ENCODE data around the gene RAB15. TPM values are rescaled to one million over a fixed set of nuclear protein-coding genes. Genes with fewer than 3 reads are reported as not detected.

The RAB15 gene
- total and polyA plus RNA-seq, 2 of the 8 experiments (the other 6 are each of a cell fraction or from before 2014, with no cell fraction given), result 38.8 to 58.1 TPM

DNA sequence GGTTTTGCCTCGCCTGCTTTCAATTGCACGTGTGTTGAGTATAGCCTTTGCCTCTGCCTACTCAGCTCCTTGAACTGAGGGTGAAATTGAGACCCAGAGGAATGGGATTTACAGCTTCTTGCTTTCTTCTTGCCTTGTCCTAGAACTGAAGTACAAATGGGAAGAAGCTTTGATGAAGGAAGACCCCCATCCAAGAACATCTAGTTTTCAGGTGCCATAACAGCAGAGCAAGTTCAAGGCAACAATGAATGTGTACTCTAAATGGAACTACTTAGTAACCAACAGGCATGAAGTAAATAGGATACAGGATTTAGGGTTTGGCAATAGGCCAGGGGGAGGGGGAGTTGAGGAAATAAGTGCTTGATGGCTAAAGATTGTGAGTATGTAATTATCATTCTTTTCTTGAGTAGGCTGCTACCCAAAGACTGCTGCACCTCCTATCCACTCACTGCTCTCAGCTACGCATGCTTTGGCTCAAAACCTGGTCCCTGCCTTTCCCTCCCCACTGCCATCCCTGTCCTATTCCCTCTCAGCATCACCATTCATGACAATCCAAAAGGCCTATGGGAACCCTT lies 31.7 kb downstream of the RAB15 start:
- WGBS, 2 experiments (ENCODE audit: extremely low coverage in 1 of 2, insufficient coverage in 1 of 2, insufficient read length in 1 of 2, insufficient replicate concordance in 2 of 2, low coverage in 1 of 2, low lambda C conversion rate in 2 of 2, missing lambda C conversion rate in 1 of 2), result 90% methylated on average over 3 of the region's 3 CpGs; no CpG with 5 or more reads in 1 of the 2 experiments
- no peaks in the 10 kb centered on the region for H3K9me3 ChIP-seq (ENCODE audit: insufficient read depth in 2 of 2, low read depth in 1 of 2, low read length in 1 of 2)
- H3K4me3 ChIP-seq (ENCODE audit: extremely low read depth in 1 of 4, insufficient read depth in 2 of 4, low read depth in 3 of 4, low read length in 4 of 4), result no peak overlapping the region
- no peak overlapping the region for H2BK5ac ChIP-seq (ENCODE audit: low read depth, low read length)
- no peak overlapping the region for H4K91ac ChIP-seq (replicated peaks; ENCODE audit: insufficient read length, low read length)
- peaks cover 0 to 8% (median 2%) of the 10 kb centered on the region in 4 experiments; a peak in 4 of 7 replicates for H3K4me1 ChIP-seq (replicated peaks in 1 of 4; ENCODE audit: control insufficient read depth in 3 of 4, insufficient read depth in 4 of 4, low read length in 3 of 4)
- no peak overlapping the region for H3K56ac ChIP-seq (replicated peaks; ENCODE audit: insufficient read length, low read depth, low read length)
- TF ChIP-seq SP1 (IDR thresholded peaks at IDR 0.05; ENCODE audit: low read depth, low read length) (no peak), POLR2AphosphoS5 (IDR thresholded peaks at IDR 0.05; ENCODE audit: low read depth, low read length) (no peak), GABPA (IDR thresholded peaks at IDR 0.05; ENCODE audit: borderline replicate concordance, insufficient read depth, low read length) (no peak), FOSL1 (IDR thresholded peaks at IDR 0.05; ENCODE audit: insufficient read depth, low read depth, low read length) (no peak), SIN3A (conservative IDR thresholded peaks at IDR 0.05 in 1 of 2, IDR thresholded peaks at IDR 0.05 in 1 of 2; ENCODE audit: low read depth in 1 of 2, low read length in 2 of 2) (no peak), SUZ12 (IDR thresholded peaks at IDR 0.05; ENCODE audit: low read length) (no peak), NANOG (IDR thresholded peaks at IDR 0.05; ENCODE audit: insufficient read depth, low read depth, low read length, poor library complexity, severe bottlenecking) (no peak)
- TF ChIP-seq, protein P1, sequence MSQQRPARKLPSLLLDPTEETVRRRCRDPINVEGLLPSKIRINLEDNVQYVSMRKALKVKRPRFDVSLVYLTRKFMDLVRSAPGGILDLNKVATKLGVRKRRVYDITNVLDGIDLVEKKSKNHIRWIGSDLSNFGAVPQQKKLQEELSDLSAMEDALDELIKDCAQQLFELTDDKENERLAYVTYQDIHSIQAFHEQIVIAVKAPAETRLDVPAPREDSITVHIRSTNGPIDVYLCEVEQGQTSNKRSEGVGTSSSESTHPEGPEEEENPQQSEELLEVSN (IDR thresholded peaks at IDR 0.05), result no peak
- TF ChIP-seq, protein P2, sequence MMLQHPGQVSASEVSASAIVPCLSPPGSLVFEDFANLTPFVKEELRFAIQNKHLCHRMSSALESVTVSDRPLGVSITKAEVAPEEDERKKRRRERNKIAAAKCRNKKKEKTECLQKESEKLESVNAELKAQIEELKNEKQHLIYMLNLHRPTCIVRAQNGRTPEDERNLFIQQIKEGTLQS (IDR thresholded peaks at IDR 0.05; ENCODE audit: insufficient read depth, low read depth, low read length), result no peak
- ChIA-PET POLR2A (ENCODE audit: partially characterized antibody) (interaction anchor here (1.3 to 1.8 kb wide), 3 partner anchors 12 to 16 kb away, joined by 3 to 5 read pairs (median 5); no protein-coding TSS in a partner anchor), CTCF (ENCODE audit: partially characterized antibody) (interaction anchor here (1.0 to 2.5 kb wide), 7 partner anchors 13 to 168 kb away, joined by 3 to 10 read pairs (median 5); no protein-coding TSS in a partner anchor)
- H3K23me2 ChIP-seq (ENCODE audit: low read depth, low read length), result no peaks in the 10 kb centered on the region; the same call in 1 of the 2 replicates
- H3K36me3 ChIP-seq (ENCODE audit: control insufficient read depth in 2 of 4, insufficient read depth in 4 of 4, low read length in 3 of 4), result 0 out of 8 replicates have a peak, but pooled peaks cover 0 to 4% (median 0%) of the 10 kb centered on the region in 4 experiments
- H3K79me1 ChIP-seq (ENCODE audit: low read depth, low read length), result no peaks in the 10 kb centered on the region; the same call in 1 of the 2 replicates
- FAIRE-seq (no peak), DNase-seq (ENCODE audit: low read depth in 1 of 2, low spot score in 2 of 2) (no peak)
- H4K20me1 ChIP-seq (replicated peaks in 1 of 2; ENCODE audit: control insufficient read depth in 1 of 2, insufficient read depth in 2 of 2, low read length in 2 of 2), result no peaks in the 10 kb centered on the region
- H3K14ac ChIP-seq (ENCODE audit: insufficient read length), result no peak overlapping the region
- no peak overlapping the region for H3K18ac ChIP-seq (ENCODE audit: extremely low read depth, low read length)
- H4K5ac ChIP-seq (ENCODE audit: insufficient read length, low read depth, low read length), result no peak overlapping the region
- no peak overlapping the region; a peak in 1 of 7 replicates for H3K9ac ChIP-seq (replicated peaks in 1 of 4; ENCODE audit: extremely low read depth in 1 of 4, low read depth in 3 of 4, low read length in 3 of 4)
- no peak overlapping the region for H2AK5ac ChIP-seq (ENCODE audit: low read depth, low read length)
- H2BK20ac ChIP-seq (ENCODE audit: low read length), result no peak overlapping the region
- H3K27ac ChIP-seq (ENCODE audit: low read depth, low read length), result no peak overlapping the region
- H3K27me3 ChIP-seq (replicated peaks in 1 of 4; ENCODE audit: control insufficient read depth in 3 of 4, extremely low read depth in 1 of 4, insufficient read depth in 3 of 4, low read length in 3 of 4), result no peaks in the 10 kb centered on the region
- H3K79me2 ChIP-seq (ENCODE audit: control insufficient read depth in 1 of 2, insufficient read depth in 2 of 2, low read length in 2 of 2), result no peaks in the 10 kb centered on the region
- H3K4ac ChIP-seq (replicated peaks; ENCODE audit: insufficient read length, low read depth, low read length), result no peak overlapping the region
- H2BK15ac ChIP-seq (ENCODE audit: low read length), result no peak overlapping the region
- H4K8ac ChIP-seq (ENCODE audit: extremely low read depth, insufficient read depth, low read length), result no peak overlapping the region
- H3K4me2 ChIP-seq (ENCODE audit: insufficient read depth in 1 of 2, low read depth in 2 of 2, low read length in 2 of 2), result no peak overlapping the region
- no peak overlapping the region for H2AFZ ChIP-seq (ENCODE audit: low read length)
- no peak overlapping the region for H3K23ac ChIP-seq (ENCODE audit: insufficient read length)
- no peak overlapping the region for H2BK12ac ChIP-seq (ENCODE audit: low read depth, low read length)
- H2BK120ac ChIP-seq (replicated peaks; ENCODE audit: low read depth, low read length), result no peak overlapping the region

Data from H1 (cell line).